ENCODE data around the gene GPR15LG. TPM values are rescaled to one million over a fixed set of nuclear protein-coding genes. Genes with fewer than 3 reads are reported as not detected.

The GPR15LG gene
- total and polyA plus RNA-seq, 2 donors (not counting 3 experiments of a cell fraction or from before 2014, with no cell fraction given), result not detected

- POLR2A ChIA-PET, result no interaction called here
- no peaks in the 10 kb centered on the region for H3K36me3 ChIP-seq (ENCODE audit: control insufficient read depth in 2 of 2, extremely low read depth in 1 of 2, insufficient read depth in 2 of 2, low read length in 2 of 2)
- dilution Hi-C loops (cut with MboI; ENCODE audit: extremely low pct_ligation_motif_present, low sequenced_read_pairs), result no loop called here
- no peaks in the 10 kb centered on the region for H3K9me1 ChIP-seq (replicated peaks; ENCODE audit: control insufficient read depth, extremely low read depth, insufficient read depth, low read length)
- no peak for TF ChIP-seq CTCF (IDR thresholded peaks at IDR 0.05; ENCODE audit: extremely low read depth in 1 of 2, insufficient read depth in 1 of 2, low read depth in 1 of 2, low read length in 2 of 2)
- no peak for TF ChIP-seq FOS (IDR thresholded peaks at IDR 0.05; ENCODE audit: borderline replicate concordance, insufficient read depth, low read length)
- no peak for TF ChIP-seq MYC (IDR thresholded peaks at IDR 0.05; ENCODE audit: low read depth, low read length)
- no peak for TF ChIP-seq JUN (IDR thresholded peaks at IDR 0.05; ENCODE audit: borderline replicate concordance, insufficient read depth, insufficient read length, low read depth)
- TF ChIP-seq GATA2 (IDR thresholded peaks at IDR 0.05; ENCODE audit: insufficient read depth, insufficient read length, low read depth, low read length), result no peak
- TF ChIP-seq, protein P1, sequence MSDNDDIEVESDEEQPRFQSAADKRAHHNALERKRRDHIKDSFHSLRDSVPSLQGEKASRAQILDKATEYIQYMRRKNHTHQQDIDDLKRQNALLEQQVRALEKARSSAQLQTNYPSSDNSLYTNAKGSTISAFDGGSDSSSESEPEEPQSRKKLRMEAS (IDR thresholded peaks at IDR 0.05; ENCODE audit: insufficient read depth, insufficient read length), result no peak
- TF ChIP-seq EZH2 (IDR thresholded peaks at IDR 0.05; ENCODE audit: borderline replicate concordance, low read depth, low read length, severe bottlenecking), result no peak
- TF ChIP-seq POLR2A (IDR thresholded peaks at IDR 0.05; ENCODE audit: low read depth, low read length), result no peak
- no peak for TF ChIP-seq POLR2AphosphoS5 (IDR thresholded peaks at IDR 0.05; ENCODE audit: insufficient read depth, low read depth, low read length)
- CTCF ChIA-PET, result interaction anchor here (1.4 kb wide), 1 partner anchor 12 kb away, joined by 6 read pairs; no protein-coding TSS in a partner anchor
- H3K4me1 ChIP-seq (ENCODE audit: control insufficient read depth, extremely low read depth, insufficient read depth, low read length), result peaks cover 10% of the 10 kb centered on the region
- no peaks in the 10 kb centered on the region for H3K9me3 ChIP-seq (replicated peaks; ENCODE audit: control insufficient read depth, insufficient read depth, low read length)
- FAIRE-seq (no peak), DNase-seq (ENCODE audit: low read depth, low spot score) (no peak)
- no TSS peak for BruUV-seq (replicated peaks)
- no peak overlapping the region for H3K4me2 ChIP-seq (ENCODE audit: insufficient read depth, low read length)
- no peaks in the 10 kb centered on the region for H4K20me1 ChIP-seq (replicated peaks; ENCODE audit: control insufficient read depth, extremely low read depth, insufficient read depth, low read length)
- H3K27ac ChIP-seq (ENCODE audit: insufficient read depth, low read depth, low read length), result no peak overlapping the region
- H2AFZ ChIP-seq (ENCODE audit: low read depth, low read length), result no peak overlapping the region
- H3K27me3 ChIP-seq (ENCODE audit: control insufficient read depth in 2 of 2, insufficient read depth in 2 of 2, low read length in 2 of 2), result peaks cover 0 to 5% of the 10 kb centered on the region in 2 experiments
- no peak overlapping the region for H3K9ac ChIP-seq (replicated peaks; ENCODE audit: extremely low read depth, insufficient read depth, low read length)
- H3K4me3 ChIP-seq (replicated peaks in 1 of 3; ENCODE audit: insufficient read depth in 1 of 3, low read depth in 1 of 3, low read length in 3 of 3), result no peak overlapping the region
- H3K79me2 ChIP-seq (ENCODE audit: control insufficient read depth, insufficient read depth, low read length), result peaks cover 13% of the 10 kb centered on the region
- intact Hi-C loops (cut with micrococcal nuclease), result loop anchor here (5.0 kb wide), 1 partner anchor 406 kb away; no protein-coding TSS in a partner anchor
Observed at GRCh38 chr10:84135836-84136235, 37.8 kb upstream of the GPR15LG start.

Data from endothelial cell of umbilical vein (primary cell).